NAMALWA (cell line): ENCODE results near the gene CD19.
"Not testable (repeated sequence)": the region's sequence is repeated elsewhere in the genome, so short reads cannot be mapped to it uniquely, and the experiment has no call there.

Experiments
- DNase-seq: peaks from one replicate; pipeline ENCODE4 v3.0.0-alpha.2; 2015; ENCODE audit warnings: low spot score

The CD19 gene

DNA sequence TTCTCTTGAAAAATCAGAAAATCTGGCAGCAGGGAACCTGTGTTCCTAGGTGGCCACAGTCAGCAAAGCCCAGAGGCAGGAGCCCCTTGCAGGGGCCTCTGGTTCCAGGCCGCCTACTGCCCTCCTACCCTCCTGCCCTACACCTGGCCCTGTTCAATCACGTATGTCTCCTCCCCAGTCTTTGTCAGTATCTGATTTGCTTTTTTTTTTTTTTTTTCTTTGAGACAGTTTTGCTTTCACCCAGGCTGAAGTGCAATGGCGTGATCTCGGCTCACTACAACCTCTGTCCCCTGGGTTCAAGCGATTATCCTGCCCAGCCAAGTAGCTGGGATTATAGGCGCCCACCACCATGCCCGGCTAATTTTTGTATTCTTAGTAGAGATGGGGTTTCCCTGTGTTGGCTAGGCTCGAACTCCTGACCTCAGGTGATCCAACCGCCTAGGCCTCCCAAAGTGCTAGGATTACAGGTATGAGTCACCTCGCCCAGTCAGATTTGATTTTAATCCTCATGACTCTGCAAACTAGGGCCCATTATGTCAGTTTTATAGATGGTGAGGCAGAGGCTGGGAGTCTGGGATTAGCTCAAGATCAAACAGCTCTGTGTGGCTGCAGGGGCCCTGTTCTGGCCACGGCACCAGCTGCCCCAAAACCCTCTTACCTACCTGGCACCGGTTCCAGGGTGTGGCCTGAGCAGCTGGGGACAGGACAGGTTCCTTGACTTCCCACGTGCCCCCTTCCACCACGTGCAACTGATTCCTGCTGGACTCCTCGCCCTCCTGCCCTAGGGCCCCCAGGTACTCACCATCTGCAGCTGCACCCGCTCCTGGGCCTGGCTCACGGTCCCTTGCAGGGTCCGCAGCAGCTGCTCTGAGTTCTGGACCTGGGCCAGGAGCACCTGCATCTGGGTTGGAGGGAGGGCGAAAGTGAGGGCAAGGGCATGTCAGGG, 21.4 kb upstream of the CD19 start:
- DNase-seq: peak; percentile 84

DNA sequence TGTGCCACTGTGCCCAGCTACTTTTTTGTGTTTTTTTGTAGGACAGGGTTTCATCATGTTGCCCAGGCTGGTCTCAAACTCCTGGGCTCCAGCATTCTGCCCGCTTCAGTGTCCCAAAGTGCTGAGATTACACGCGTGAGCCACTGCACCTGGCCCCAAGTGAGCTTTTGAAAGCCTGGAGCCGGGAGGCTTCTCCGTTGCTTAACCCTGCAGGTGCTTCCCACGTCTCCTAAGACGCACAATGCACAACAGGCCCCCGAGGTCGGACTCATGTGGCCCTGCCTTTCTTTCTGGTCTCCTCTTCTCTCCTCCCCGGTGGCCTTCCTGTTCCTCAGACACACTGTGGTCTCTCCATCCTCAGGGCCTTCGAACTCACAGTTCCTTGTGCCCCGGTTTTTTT, 19.2 kb upstream of the CD19 start:
- no peak for DNase-seq

DNA sequence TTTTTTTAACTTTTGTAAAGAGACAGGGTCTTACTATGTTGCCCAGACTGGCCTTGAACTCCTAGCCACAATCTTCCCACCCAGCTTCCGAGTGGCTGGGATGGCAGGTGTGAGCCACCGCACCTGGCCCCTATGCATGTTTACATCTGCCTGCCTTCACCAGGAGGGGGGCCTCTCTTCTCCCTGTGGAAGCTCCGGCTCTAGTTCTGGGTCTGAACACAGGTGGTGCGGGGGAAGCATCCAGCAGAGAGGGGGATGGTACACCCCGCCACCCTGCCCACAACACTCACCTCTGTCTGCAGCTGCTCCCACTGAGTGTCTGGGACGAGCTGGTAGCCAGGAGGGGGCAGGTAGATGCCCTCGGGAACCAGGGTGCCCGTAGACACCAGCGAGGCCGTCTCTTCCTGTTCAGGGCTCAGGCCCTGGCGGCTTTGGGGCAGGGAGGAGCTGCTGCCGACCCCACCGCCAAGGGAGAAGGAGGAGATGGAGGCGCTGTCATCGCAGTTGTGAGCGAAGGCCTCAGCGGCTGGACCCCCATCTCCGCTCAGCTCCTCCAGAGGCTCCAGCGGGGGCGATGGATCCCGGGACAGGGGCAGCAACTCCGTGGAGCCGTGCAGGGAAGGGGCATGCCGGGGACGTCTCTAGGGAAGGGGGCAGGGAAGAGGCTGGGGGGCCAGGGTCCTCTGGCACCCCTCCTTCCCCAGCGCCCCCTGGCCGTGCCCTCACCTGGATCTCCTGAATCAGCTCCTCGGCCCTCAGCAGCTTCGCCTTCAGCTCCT, 17.6 kb upstream of the CD19 start:
- no peak for DNase-seq

DNA sequence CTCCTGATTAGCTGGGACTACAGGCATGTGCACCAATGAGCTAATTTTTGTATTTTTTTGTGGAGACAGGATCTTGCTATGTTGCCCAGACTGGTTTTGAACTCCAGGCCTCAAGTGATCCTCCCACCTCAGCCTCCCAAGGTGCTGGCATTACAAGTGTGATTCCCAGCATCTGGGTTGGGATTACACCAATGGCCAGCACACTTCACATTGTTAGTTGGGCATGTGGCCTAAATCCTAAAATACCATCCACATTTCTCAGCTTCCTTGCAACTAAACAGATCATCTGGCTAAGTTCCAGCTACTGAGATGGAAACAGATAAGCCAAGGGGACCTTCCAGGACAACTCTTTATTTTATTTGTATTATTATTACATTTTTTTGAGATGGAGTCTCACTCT, 16.6 kb upstream of the CD19 start:
- DNase-seq: no peak

DNA sequence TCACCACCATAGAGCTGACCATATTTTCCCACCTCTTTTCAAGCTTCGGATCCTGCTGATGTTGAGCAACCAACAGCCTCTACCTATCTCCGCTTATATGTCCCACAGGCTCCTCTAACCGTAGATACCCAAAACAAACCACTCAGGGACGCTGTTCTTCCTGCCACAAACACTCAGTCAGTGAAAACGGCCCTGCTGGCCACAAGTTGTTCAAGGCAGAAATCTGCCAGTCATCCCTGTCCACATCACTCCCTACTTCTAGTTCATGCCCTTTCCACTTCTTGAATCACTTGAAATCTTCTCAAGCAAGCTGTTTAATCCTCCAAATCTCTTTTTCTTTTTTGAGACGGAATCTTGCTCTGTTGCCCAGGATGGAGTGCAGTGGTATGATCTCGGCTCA, 14.7 kb upstream of the CD19 start:
- no peak for DNase-seq

DNA sequence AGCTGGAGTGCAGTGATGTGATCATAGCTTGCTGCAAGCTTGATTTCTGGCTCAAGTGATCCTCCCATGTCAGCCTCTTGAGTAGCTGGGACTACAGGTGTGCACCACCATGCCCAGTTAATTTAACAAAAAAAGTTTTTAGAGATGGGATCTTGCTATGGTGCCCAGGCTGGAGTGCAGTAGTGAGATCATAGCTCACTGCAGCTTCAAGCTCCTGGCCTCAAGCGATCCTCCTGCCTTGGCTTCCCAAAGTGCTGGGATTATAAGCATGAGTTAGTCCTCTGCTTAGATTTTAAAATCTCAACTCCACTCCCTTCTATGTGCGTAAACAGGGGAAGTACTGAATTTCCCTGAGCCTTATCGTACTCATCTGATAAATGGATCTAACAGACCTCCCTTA, 13.1 kb upstream of the CD19 start:
- DNase-seq: no peak

DNA sequence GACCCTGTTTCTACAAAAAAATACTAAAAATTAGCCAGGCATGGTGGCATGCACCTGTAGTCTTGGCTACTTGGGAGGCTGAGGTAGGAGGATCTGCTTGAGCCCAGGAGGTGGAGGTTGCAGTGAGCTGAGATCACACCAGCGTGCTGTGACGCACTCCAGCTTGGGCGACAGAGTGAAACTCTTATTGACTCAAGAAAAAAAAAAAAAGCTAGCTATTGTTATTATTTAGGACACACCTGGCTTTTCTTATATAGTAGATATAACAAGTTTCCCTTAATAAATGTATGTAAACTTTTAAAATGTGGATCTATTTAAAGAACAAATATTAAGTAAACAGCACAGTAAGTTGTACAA, 8.6 kb upstream of the CD19 start:
- peak; percentile 49 for DNase-seq

DNA sequence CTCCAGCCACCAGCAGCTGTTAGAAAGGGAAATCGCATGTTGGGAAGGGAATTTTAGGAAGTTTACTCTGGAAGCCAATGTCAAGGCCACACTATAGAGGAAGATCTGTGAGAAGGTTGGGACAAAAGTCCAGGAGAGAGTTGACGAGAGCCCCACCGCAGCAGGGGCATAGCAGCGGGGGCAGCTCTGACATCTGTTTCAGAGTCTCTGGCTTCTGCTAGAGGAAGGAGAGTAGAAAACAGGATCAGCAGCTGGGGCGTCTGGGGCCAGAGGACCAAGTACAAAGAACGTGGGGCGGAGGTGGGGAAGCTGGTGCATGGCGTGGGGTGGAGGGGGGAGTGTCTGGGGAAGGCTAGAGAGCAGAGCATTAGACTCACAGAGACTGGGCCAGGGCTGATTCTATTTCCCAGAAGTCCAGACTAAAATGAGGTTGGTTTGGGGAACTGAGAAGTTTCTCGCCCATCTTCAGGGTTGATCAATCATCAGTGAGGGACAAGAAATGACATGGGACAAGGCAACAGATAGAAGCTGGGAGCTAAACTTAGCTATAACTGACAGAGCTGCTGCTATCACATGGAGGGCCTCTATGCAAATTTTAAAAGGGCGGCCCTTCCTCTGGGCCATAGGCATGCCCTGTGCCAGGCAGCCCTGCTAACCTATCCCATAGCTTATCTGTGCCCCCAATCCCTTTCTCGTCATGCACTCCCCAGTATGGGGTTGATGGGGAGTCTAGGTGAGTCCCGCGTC, 7.9 kb upstream of the CD19 start:
- DNase-seq: peak; percentile 96

DNA sequence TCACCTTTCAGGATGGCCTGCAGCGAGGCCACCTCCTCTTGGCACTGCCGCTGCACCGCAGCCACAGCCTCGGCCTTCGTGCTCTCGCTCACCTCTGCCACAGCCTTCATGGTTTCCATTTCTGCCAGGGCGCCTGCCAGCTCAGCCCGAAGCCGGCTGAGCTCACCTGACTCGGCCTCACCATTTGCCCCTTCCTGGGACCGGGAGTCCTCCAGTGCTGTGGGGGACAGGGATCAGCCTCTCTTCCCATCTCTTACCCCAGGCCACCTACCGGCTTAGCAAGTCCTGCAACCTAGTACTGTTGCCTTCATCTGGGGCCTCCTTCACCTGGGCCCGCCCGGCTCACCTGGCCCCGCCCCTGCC, 7.4 kb upstream of the CD19 start:
- DNase-seq: no peak

DNA sequence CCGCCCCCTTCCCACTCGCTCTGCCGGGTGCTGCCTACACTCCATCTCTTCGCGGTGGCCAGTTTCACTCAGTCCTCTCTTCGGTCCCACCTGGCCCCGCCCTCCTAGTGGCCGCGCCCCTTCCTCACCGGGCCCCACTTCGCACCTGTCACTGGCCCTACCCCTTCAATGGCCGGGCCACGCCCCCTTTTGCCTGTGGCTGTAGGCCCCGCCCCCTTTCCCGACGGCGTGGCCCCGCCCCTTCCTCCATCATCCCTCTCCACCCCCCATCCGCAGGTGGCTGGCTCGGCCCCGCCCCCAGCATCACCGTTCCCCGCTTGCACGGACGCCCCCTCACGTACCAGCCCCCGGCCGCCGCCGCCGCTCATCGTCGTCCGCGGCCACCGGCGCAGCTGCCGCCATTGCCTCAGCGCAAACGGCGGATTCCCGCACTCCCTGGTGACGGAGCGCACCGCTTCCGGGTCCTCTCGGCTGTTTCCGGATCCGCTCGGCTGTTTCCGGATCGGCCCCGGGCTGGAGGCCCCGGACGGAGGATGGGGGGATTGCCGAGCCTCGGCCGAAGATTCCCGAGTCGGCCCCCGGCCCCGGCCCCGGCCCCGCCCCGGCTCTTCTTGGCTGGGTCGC, 6.9 kb upstream of the CD19 start, which contains the start of gene RABEP2:
Gene RABEP2, minus strand, starts transcription at position 477 of the 624 bp plus-strand sequence. Its CDS starts 75 bp downstream, at position 402.
- peak; percentile 96 for DNase-seq

DNA sequence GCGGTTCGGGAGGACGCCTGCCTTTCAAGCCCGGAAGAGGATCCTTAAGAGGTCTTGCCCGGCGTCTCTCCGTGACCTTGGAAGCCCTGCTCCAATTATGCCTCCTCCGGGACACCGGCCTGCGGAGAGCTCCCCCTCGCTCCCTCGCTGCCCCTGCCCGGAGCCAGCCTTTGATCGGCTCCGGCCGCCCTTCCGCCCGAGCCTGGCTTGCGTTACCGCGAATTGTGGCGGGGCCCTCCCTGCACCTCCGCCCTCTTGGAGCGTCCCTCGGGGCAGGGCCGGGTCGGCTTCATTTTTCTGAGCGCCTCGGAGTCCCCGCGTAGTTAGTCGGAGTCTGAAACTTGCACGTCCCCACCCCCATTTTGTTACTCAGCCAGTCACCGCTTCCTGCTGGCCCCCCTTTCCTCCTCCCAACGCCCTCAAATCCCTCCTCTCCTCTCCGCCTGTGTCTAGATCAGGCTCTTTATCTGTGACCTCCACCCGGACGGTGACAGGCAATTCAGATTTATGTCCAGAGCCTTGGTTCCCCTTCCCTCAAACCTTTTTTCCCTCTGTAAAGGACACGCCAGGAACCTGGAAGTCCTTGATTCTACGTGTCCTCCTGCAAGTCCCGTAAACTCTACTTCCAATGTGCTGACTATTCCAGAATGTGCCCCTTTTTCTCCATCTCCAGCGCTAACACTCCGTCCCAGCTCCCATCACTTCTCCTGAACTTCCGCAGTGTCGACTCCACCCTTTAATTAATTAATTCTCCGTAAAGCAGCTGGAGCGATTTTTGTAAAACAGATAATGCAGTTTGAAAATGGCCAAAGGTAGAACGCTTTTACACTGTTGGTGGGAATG, 6.2 kb upstream of the CD19 start:
- DNase-seq: peak; percentile 85

DNA sequence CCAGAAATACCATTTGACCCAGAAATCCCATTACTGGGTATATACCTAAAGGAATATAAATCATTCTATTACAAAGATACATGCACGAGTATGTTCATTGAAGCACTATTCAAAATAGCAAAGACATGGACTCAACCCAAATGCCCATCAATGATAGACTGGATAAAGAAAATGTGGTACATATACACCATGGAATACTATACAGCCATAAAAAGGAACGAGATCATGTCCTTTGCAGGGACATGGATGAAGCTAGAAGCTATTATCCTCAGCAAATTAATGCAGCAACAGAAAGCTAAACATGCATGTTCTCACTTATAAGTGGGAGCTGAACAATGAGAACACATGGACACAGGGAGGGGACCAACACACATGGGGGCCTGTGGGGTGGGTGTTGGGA, 5.5 kb upstream of the CD19 start:
- DNase-seq: not testable (repeated sequence)

DNA sequence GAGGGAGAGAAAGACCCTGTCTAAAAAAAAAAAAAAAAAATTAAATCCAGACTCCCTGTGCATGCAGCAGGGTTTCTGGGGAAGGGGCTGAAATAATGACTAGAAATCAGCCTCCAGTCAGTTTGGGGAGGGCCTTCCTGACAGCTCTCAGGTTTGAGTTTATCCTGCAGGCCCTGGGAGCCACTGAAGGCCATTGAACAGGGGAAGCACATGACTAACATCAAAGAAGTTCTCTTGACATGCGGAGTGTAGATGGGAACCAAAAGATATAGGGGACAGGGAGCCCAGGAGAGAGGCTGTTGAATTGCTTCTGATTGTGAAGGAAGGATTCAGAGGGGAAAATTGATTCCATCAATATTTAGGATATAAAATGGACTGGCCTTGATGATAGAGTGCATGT, 4.0 kb upstream of the CD19 start:
- DNase-seq: no peak

DNA sequence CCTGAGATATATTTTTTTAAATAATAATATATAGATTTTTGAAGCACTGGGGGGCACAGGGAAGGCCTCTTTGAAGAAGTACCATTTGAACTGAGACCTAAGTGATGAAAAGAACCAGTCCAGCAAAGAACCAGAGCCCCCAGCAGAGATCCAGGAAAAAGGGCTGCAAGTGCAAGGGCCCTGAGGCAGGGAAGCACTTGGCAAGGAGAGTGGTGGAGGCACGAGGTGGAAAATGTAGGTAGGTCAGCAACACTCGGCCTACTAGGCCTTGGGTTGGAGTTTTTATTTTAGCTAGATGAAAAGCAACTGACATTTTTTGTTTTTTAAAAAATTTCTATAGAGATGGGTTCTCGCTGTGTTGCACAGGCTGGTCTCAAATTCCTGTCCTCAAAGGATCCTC, 1.6 kb upstream of the CD19 start:
- no peak for DNase-seq

DNA sequence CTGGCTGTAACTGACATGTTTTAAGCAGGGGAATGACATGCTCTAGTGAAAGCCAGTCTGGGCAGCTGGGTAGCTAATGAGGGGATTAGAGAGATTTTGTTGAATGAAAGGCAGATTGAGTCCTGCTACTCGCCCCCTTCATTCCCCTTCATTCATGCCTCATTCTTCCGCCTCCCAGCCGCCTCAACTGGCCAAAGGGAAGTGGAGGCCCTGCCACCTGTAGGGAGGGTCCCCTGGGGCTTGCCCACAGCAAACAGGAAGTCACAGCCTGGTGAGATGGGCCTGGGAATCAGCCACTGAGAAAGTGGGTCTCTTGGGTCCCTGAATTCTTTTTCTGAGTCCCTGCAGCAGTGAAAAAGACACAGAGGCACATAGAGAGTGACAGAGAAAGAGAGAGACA, 1.1 kb upstream of the CD19 start:
- peak; percentile 96 for DNase-seq

DNA sequence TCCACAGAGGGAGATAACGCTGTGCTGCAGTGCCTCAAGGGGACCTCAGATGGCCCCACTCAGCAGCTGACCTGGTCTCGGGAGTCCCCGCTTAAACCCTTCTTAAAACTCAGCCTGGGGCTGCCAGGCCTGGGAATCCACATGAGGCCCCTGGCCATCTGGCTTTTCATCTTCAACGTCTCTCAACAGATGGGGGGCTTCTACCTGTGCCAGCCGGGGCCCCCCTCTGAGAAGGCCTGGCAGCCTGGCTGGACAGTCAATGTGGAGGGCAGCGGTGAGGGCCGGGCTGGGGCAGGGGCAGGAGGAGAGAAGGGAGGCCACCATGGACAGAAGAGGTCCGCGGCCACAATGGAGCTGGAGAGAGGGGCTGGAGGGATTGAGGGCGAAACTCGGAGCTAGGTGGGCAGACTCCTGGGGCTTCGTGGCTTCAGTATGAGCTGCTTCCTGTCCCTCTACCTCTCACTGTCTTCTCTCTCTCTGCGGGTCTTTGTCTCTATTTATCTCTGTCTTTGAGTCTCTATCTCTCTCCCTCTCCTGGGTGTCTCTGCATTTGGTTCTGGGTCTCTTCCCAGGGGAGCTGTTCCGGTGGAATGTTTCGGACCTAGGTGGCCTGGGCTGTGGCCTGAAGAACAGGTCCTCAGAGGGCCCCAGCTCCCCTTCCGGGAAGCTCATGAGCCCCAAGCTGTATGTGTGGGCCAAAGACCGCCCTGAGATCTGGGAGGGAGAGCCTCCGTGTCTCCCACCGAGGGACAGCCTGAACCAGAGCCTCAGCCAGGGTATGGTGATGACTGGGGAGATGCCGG, 769 bp downstream of the CD19 start:
- DNase-seq: peak; percentile 40

DNA sequence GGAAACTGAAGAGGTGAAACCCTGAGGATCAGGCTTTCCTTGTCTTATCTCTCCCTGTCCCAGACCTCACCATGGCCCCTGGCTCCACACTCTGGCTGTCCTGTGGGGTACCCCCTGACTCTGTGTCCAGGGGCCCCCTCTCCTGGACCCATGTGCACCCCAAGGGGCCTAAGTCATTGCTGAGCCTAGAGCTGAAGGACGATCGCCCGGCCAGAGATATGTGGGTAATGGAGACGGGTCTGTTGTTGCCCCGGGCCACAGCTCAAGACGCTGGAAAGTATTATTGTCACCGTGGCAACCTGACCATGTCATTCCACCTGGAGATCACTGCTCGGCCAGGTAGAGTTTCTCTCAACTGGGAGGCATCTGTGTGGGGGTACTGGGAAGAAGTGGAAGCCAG, 1.4 kb downstream of the CD19 start:
- DNase-seq: no peak

DNA sequence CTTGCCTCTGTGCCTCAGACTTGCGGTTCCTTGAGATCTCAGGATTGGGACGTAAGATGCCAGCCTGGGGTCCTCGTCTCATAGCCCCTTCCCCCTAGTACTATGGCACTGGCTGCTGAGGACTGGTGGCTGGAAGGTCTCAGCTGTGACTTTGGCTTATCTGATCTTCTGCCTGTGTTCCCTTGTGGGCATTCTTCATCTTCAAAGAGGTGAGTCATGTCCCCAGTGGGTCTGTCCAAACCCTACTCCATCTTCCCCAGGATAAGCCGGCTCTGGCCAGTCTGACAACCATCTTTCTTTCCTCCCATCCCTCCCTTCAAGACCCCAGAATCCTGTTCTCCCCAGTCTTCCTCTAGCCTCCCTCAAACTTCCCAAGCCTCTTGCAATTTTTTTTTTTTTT, 3.6 kb downstream of the CD19 start:
- DNase-seq: no peak

DNA sequence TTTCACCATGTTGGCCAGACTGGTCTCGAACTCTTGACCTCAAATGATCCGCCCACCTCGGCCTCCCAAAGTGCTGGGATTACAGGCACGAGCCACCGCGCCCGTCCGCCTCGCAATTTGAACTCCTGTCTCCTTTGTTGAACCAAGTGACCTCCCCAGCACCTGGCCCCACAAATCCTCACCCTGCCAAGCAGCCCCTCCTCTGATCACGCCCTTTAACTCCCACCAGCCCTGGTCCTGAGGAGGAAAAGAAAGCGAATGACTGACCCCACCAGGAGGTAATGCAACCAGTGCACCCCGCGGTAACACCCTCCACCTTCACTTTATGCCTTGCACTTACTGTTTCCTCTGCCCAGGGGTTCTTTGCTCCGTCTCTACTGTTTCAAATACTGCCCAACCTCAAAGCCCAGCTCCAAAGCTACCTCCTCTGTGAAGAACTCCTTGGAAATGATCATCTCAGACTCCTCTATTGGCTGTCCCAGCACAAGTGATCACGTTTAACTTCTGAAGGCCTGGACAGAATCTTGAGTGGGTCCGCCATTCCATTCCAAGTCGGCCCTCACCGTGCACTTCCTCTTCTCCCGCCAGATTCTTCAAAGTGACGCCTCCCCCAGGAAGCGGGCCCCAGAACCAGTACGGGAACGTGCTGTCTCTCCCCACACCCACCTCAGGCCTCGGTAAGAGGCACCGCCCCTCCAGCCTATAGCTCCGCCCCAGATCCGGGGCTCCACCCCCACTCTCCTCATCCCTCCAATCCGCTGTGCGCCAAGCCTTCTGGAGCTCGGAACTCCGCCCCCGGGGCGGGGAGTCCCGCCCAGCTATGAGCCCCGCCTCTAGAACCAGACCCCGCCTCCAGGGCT, 4.4 kb downstream of the CD19 start:
- DNase-seq: peak; percentile 94
